Measurements from ENCODE around the gene SIK3. TPM values are rescaled to one million over a fixed set of nuclear protein-coding genes. Genes with fewer than 3 reads are reported as not detected.

The SIK3 gene
- total RNA-seq, 1 donor from 2014 or later = 88.4 TPM

DNA sequence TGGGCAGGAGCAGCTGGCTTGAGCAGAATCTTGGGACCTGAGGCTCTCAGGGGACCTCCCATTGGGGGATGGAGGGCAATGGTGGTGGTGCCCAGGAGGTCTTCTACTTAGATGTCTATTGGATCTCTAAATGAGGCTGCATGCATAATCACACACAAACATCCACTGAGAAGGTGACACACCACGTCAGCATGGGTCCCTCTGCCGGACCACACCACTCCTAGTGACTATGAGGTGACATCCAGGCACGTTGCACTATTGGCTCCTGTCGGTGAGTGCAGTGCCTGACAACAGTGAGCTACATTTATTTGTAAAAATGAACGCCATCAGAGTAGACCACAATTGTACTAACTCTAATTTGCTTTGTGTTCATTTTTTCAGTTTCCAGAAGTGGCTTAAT lies 272.8 kb downstream of the SIK3 start:
- POLR2A ChIA-PET = no interaction called here
- H3K4me3 Mint-ChIP-seq = no peak overlapping the region
- no peaks in the 10 kb centered on the region for H3K36me3 Mint-ChIP-seq (ENCODE audit: low read depth)
- no peak overlapping the region for H3K27ac Mint-ChIP-seq
- no peak for ATAC-seq (ENCODE audit: low read depth)
- intact Hi-C loops (cut with micrococcal nuclease) = no loop called here
- DNase-seq = no peak
- CTCF ChIA-PET = no interaction called here
- TF ChIP-seq, protein P1, sequence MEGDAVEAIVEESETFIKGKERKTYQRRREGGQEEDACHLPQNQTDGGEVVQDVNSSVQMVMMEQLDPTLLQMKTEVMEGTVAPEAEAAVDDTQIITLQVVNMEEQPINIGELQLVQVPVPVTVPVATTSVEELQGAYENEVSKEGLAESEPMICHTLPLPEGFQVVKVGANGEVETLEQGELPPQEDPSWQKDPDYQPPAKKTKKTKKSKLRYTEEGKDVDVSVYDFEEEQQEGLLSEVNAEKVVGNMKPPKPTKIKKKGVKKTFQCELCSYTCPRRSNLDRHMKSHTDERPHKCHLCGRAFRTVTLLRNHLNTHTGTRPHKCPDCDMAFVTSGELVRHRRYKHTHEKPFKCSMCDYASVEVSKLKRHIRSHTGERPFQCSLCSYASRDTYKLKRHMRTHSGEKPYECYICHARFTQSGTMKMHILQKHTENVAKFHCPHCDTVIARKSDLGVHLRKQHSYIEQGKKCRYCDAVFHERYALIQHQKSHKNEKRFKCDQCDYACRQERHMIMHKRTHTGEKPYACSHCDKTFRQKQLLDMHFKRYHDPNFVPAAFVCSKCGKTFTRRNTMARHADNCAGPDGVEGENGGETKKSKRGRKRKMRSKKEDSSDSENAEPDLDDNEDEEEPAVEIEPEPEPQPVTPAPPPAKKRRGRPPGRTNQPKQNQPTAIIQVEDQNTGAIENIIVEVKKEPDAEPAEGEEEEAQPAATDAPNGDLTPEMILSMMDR (IDR thresholded peaks at IDR 0.05) = no peak
- H3K9me3 Mint-ChIP-seq = no peaks in the 10 kb centered on the region
- no peaks in the 10 kb centered on the region for H3K4me1 Mint-ChIP-seq
- peaks cover 3% of the 10 kb centered on the region for H3K27me3 Mint-ChIP-seq

DNA sequence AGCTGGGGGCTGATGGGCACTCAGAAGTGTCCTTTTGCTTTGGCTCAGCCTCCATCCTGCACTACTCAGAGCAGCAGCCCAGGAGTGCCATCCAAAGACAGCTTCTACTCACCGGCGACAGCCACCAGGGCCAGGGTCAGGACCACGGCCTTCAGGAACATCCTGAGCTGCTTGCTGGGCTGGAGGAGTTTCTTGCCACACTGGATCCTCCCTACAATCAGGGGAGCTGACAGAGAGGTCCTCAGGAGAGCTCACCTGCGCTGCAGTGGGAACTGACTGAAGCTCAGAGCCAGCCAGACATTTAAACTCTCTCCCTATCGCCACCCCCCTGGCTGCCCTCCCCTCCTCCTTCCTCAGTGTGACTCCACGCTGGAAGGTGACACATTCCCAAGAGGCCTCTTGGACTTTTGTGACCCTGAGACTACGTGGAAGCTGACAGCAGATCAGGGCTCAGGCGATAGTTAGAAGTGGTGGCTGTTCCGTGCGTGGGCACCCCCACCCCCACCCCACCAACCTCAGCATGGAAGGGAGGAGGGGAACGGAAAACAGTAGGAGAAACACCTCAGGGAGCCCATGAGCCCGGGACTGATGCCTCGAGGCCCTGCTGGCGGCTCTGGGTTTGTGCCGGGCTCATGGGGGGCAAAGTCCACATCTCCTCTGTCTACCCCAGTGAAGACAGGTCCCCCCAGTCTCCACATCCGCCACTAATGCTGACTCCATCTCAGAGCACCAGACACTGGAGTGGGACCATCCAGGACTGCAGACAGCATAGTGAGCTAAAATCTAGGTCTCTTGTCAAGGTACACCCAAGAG lies 275.0 kb downstream of the SIK3 start, which contains the start of gene APOA4:
TSS of gene APOA4 (minus strand) at position 274 of the 813 bp plus-strand sequence. CDS start at position 161, 113 bp downstream.
- intact Hi-C loops (cut with micrococcal nuclease) = no loop called here
- TF ChIP-seq, protein P1 (IDR thresholded peaks at IDR 0.05) = no peak
- ChIA-PET CTCF (no interaction called here), POLR2A (no interaction called here)
- Mint-ChIP-seq H3K36me3 (ENCODE audit: low read depth) (no peaks in the 10 kb centered on the region), H3K9me3 (no peaks in the 10 kb centered on the region), H3K27me3 (peaks cover 3% of the 10 kb centered on the region), H3K4me3 (no peak within 1 kb of the TSS), H3K27ac (no peak within 1 kb of the TSS), H3K4me1 (no peaks in the 10 kb centered on the region)
- DNase-seq (no peak), ATAC-seq (ENCODE audit: low read depth) (no peak)

DNA sequence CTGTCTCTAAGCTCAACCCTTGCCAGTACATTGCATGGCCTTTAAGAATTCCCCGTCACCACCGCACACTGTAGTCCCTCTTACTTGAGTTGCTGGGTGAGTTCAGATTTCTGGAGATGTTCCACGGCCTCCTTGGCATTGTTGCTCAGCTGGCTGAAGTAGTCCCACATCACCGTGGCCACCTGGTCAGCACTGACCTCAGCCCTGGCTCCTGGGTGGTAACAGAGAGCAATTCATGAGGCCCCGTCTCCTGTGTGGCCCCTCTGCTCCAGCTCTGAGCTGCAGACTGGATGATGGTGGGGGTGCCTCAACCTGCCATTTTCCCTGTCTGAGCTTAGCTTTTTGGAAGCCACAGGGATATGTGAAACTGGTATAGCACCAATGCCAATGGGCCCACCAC lies 275.7 kb downstream of the SIK3 start:
- Mint-ChIP-seq H3K4me1 (no peaks in the 10 kb centered on the region), H3K36me3 (ENCODE audit: low read depth) (no peaks in the 10 kb centered on the region), H3K27me3 (peaks cover 3% of the 10 kb centered on the region), H3K4me3 (no peak overlapping the region), H3K9me3 (no peaks in the 10 kb centered on the region), H3K27ac (no peak overlapping the region)
- POLR2A ChIA-PET = no interaction called here
- DNase-seq (no peak), ATAC-seq (ENCODE audit: low read depth) (no peak)
- CTCF ChIA-PET = no interaction called here
- intact Hi-C loops (cut with micrococcal nuclease) = no loop called here
- TF ChIP-seq, protein P1 (IDR thresholded peaks at IDR 0.05) = no peak

DNA sequence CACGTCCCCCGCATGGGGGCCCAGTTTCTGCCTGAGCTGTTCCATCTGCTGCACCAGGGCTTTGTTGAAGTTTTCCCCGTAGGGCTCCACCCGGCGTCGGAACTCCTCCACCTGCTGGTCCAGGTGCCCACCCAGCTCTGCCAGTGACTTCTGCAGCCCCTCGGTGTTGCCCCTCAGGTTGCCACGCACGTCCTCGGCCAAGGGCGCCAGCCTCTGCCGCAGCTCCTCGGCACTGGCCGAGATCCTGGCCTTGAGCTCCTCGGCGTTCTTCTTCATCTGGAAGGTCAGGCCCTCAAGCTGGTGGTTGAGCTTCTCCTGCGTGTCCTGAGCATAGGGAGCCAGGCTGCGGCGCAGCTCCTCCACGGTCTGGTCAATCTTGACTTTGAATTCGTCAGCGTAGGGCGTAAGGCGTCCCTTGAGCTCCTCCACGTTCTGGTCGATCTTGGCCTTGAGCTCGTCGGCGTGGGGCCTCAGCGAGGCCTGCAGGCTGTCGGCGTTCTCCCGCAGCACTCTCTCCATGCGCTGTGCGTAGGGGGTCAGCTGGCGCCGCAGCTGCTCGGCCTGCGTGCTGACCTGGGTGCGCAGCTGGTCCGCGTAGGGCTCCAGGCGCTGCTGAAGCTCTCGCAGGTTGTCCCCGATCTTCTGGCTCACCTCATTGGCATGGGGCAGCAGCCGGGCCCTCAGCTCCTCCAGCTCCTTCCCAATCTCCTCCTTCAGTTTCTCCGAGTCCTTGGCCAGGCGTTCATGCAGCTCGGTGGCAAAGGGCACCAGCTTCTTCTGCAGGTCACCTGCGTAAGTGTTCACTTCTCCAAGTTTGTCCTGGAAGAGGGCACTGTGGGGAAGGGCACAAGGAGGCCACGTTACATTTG lies 276.9 kb downstream of the SIK3 start:
- ChIA-PET POLR2A (no interaction called here), CTCF (interaction anchor here (1.0 kb wide), 1 partner anchor 15 kb away, joined by 3 read pairs; no protein-coding TSS in a partner anchor)
- H3K27me3 Mint-ChIP-seq = peaks cover under 1% of the 10 kb centered on the region
- H3K4me1 Mint-ChIP-seq = no peaks in the 10 kb centered on the region
- TF ChIP-seq, protein P1 (IDR thresholded peaks at IDR 0.05) = no peak
- DNase-seq (no peak), ATAC-seq (ENCODE audit: low read depth) (no peak)
- intact Hi-C loops (cut with micrococcal nuclease) = no loop called here
- no peak overlapping the region for H3K4me3 Mint-ChIP-seq
- no peak overlapping the region for H3K27ac Mint-ChIP-seq
- no peaks in the 10 kb centered on the region for H3K36me3 Mint-ChIP-seq (ENCODE audit: low read depth)
- H3K9me3 Mint-ChIP-seq = no peaks in the 10 kb centered on the region

DNA sequence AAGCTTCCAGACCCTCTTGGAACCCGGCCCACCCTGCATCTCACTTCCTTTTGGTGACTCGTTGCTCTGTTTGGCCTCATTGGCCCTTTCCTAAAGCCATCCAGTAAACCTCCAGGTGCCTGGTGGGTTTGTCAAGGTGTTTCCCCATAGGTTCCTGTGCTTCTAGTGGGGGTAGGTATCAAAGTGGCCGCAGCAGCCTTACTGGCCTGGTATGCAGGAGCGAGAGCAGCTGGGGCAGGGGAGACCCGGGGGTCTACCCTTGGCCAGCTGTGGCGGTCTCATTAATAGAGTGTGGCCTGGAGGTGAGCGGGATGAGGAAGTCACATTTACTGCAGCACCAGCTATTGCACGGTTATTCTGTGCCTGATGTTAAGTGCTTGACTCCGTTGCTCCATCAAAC lies 279.2 kb downstream of the SIK3 start:
- POLR2A ChIA-PET = no interaction called here
- H3K4me1 Mint-ChIP-seq = no peaks in the 10 kb centered on the region
- intact Hi-C loops (cut with micrococcal nuclease) = no loop called here
- TF ChIP-seq, protein P1 (IDR thresholded peaks at IDR 0.05) = no peak
- ATAC-seq (ENCODE audit: low read depth) (no peak), DNase-seq (no peak)
- no peak overlapping the region for H3K4me3 Mint-ChIP-seq
- H3K27me3 Mint-ChIP-seq = no peaks in the 10 kb centered on the region
- H3K27ac Mint-ChIP-seq = no peak overlapping the region
- CTCF ChIA-PET = no interaction called here
- H3K9me3 Mint-ChIP-seq = no peaks in the 10 kb centered on the region
- H3K36me3 Mint-ChIP-seq (ENCODE audit: low read depth) = no peaks in the 10 kb centered on the region
